Central memory CD8-positive, alpha-beta T cell (primary cell): Measurements from ENCODE around the gene CTCF.
A peak's percentile ranks its signal among the peaks of the same experiment; 100 is the strongest.

Source experiments
- ATAC-seq: fragments of 150-1000 bp; cut with Tn5 transposase; replicated peaks from 2 replicates; pipeline ENCODE4 v1.10.0; 2022; ENCODE audit warnings: mild to moderate bottlenecking, moderate FRiP score, moderate number of reproducible peaks; ENCODE audit not compliant: poor library complexity, severe bottlenecking; ENCODE audit errors: extremely low read depth
- DNase-seq, 2 donors: peaks; one replicate each; pipeline ENCODE4 v3.0.0; 2021; ENCODE audit warnings: low spot score in 2 of 2
- H3K27ac Mint-ChIP-seq: one replicate; pipeline ENCODE4 v1.8.0; 2022; ENCODE audit warnings: low read depth, mild to moderate bottlenecking, moderate library complexity, mixed read lengths
- H3K27me3 Mint-ChIP-seq: one replicate; pipeline ENCODE4 v1.8.0; 2022; ENCODE audit warnings: mixed read lengths
- H3K36me3 Mint-ChIP-seq: one replicate; pipeline ENCODE4 v1.8.0; 2022; ENCODE audit warnings: mild to moderate bottlenecking, moderate library complexity, mixed read lengths; ENCODE audit not compliant: insufficient read depth
- H3K4me1 Mint-ChIP-seq: one replicate; pipeline ENCODE4 v1.8.0; 2022; ENCODE audit warnings: mixed read lengths
- H3K4me3 Mint-ChIP-seq: one replicate; pipeline ENCODE4 v1.8.0; 2022; ENCODE audit warnings: mild to moderate bottlenecking, moderate library complexity, mixed read lengths
- H3K9me3 Mint-ChIP-seq: one replicate; pipeline ENCODE4 v1.8.0; 2022; ENCODE audit warnings: mixed read lengths

The CTCF gene

GRCh38 chr16:67561824-67562525 lies 351 bp upstream of the CTCF start:
- DNase-seq (peak; percentile 87 to 90), ATAC-seq (peak; percentile 71)
- H3K27ac Mint-ChIP-seq = peak overlapping the region; percentile 92
- H3K9me3 Mint-ChIP-seq = no peaks in the 10 kb centered on the region
- H3K4me3 Mint-ChIP-seq = peak overlapping the region; percentile 90
- H3K27me3 Mint-ChIP-seq = no peaks in the 10 kb centered on the region
- peaks cover 31% of the 10 kb centered on the region for H3K4me1 Mint-ChIP-seq
- peaks cover 18% of the 10 kb centered on the region for H3K36me3 Mint-ChIP-seq

- Mint-ChIP-seq H3K4me1 (peaks cover 36% of the 10 kb centered on the region), H3K4me3 (peak overlapping the region; percentile 90), H3K9me3 (no peaks in the 10 kb centered on the region), H3K27ac (peak overlapping the region; percentile 92), H3K36me3 (peaks cover 15% of the 10 kb centered on the region), H3K27me3 (no peaks in the 10 kb centered on the region)
- peak; percentile 30 for ATAC-seq
- DNase-seq = peak; percentile 43 to 47
Measured at GRCh38 chr16:67562918-67563707, 787 bp downstream of the CTCF start.

GRCh38 chr16:67563708-67564468 lies 1.6 kb downstream of the CTCF start:
- ATAC-seq = no peak
- peak overlapping the region; percentile 90 for H3K4me3 Mint-ChIP-seq
- H3K9me3 Mint-ChIP-seq = no peaks in the 10 kb centered on the region
- H3K27me3 Mint-ChIP-seq = no peaks in the 10 kb centered on the region
- no peak for DNase-seq
- H3K4me1 Mint-ChIP-seq = peaks cover 44% of the 10 kb centered on the region
- peak overlapping the region; percentile 92 for H3K27ac Mint-ChIP-seq
- peaks cover 15% of the 10 kb centered on the region for H3K36me3 Mint-ChIP-seq

GRCh38 chr16:67565470-67566100 lies 3.3 kb downstream of the CTCF start:
- DNase-seq (no peak), ATAC-seq (no peak)
- H3K27me3 Mint-ChIP-seq = no peaks in the 10 kb centered on the region
- H3K27ac Mint-ChIP-seq = no peak overlapping the region
- H3K4me1 Mint-ChIP-seq = peaks cover 45% of the 10 kb centered on the region
- no peak overlapping the region for H3K4me3 Mint-ChIP-seq
- no peaks in the 10 kb centered on the region for H3K9me3 Mint-ChIP-seq
- peaks cover 12% of the 10 kb centered on the region for H3K36me3 Mint-ChIP-seq

- Mint-ChIP-seq H3K36me3 (peaks cover 31% of the 10 kb centered on the region), H3K4me3 (no peak overlapping the region), H3K27ac (no peak overlapping the region), H3K4me1 (peaks cover 23% of the 10 kb centered on the region), H3K9me3 (no peaks in the 10 kb centered on the region), H3K27me3 (no peaks in the 10 kb centered on the region)
- DNase-seq (no peak), ATAC-seq (no peak)
Measured at GRCh38 chr16:67571464-67571863, 9.1 kb downstream of the CTCF start.

GRCh38 chr16:67571981-67572431 lies 9.7 kb downstream of the CTCF start:
- no peaks in the 10 kb centered on the region for H3K9me3 Mint-ChIP-seq
- H3K4me3 Mint-ChIP-seq = no peak overlapping the region
- no peak overlapping the region for H3K27ac Mint-ChIP-seq
- ATAC-seq (no peak), DNase-seq (no peak)
- peaks cover 34% of the 10 kb centered on the region for H3K36me3 Mint-ChIP-seq
- H3K4me1 Mint-ChIP-seq = peaks cover 20% of the 10 kb centered on the region
- no peaks in the 10 kb centered on the region for H3K27me3 Mint-ChIP-seq

GRCh38 chr16:67579686-67580085 lies 17.4 kb downstream of the CTCF start:
- Mint-ChIP-seq H3K4me1 (peaks cover 15% of the 10 kb centered on the region), H3K27me3 (no peaks in the 10 kb centered on the region), H3K27ac (no peak overlapping the region), H3K4me3 (no peak overlapping the region), H3K36me3 (peaks cover 26% of the 10 kb centered on the region), H3K9me3 (no peaks in the 10 kb centered on the region)
- no peak for ATAC-seq
- DNase-seq = no peak

GRCh38 chr16:67580202-67580601 lies 17.9 kb downstream of the CTCF start:
- no peak for DNase-seq
- Mint-ChIP-seq H3K4me3 (no peak overlapping the region), H3K36me3 (peaks cover 25% of the 10 kb centered on the region), H3K27ac (no peak overlapping the region), H3K9me3 (no peaks in the 10 kb centered on the region), H3K27me3 (no peaks in the 10 kb centered on the region), H3K4me1 (peaks cover 15% of the 10 kb centered on the region)
- ATAC-seq = no peak

- Mint-ChIP-seq H3K9me3 (no peaks in the 10 kb centered on the region), H3K4me3 (no peak overlapping the region), H3K27ac (no peak overlapping the region), H3K4me1 (peaks cover 35% of the 10 kb centered on the region), H3K27me3 (no peaks in the 10 kb centered on the region), H3K36me3 (peaks cover 19% of the 10 kb centered on the region)
- ATAC-seq (no peak), DNase-seq (no peak)
Measured at GRCh38 chr16:67593288-67593687, 31.0 kb downstream of the CTCF start.

GRCh38 chr16:67593701-67594100 lies 31.4 kb downstream of the CTCF start:
- ATAC-seq = no peak
- peaks cover 38% of the 10 kb centered on the region for H3K4me1 Mint-ChIP-seq
- H3K27ac Mint-ChIP-seq = no peak overlapping the region

GRCh38 chr16:67594256-67594915 lies 32.1 kb downstream of the CTCF start:
- Mint-ChIP-seq H3K36me3 (peaks cover 18% of the 10 kb centered on the region), H3K4me1 (peaks cover 41% of the 10 kb centered on the region), H3K9me3 (no peaks in the 10 kb centered on the region), H3K4me3 (no peak overlapping the region), H3K27me3 (no peaks in the 10 kb centered on the region), H3K27ac (no peak overlapping the region)
- ATAC-seq = no peak
- DNase-seq = no peak

More at GRCh38 chr16:67593701-67594100, 31.4 kb downstream of the CTCF start:
- no peak overlapping the region for H3K4me3 Mint-ChIP-seq
- no peaks in the 10 kb centered on the region for H3K27me3 Mint-ChIP-seq
- H3K9me3 Mint-ChIP-seq = no peaks in the 10 kb centered on the region
- H3K36me3 Mint-ChIP-seq = peaks cover 18% of the 10 kb centered on the region
- DNase-seq = no peak

- peaks cover 18% of the 10 kb centered on the region for H3K36me3 Mint-ChIP-seq
- no peak overlapping the region for H3K4me3 Mint-ChIP-seq
- H3K9me3 Mint-ChIP-seq = no peaks in the 10 kb centered on the region
- H3K4me1 Mint-ChIP-seq = peaks cover 46% of the 10 kb centered on the region
- DNase-seq = no peak
- no peak for ATAC-seq
- no peak overlapping the region for H3K27ac Mint-ChIP-seq
- no peaks in the 10 kb centered on the region for H3K27me3 Mint-ChIP-seq
Measured at GRCh38 chr16:67594956-67595355, 32.6 kb downstream of the CTCF start.
